Measurements from ENCODE around the gene SPRN.
"Not testable (repeated sequence)": the region's sequence is repeated elsewhere in the genome, so short reads cannot be mapped to it uniquely, and the experiment has no call there.

The SPRN gene

GRCh38 chr10:133384071-133384470 lies 40.4 kb downstream of the SPRN start:
- DNase-seq = no peak

GRCh38 chr10:133383551-133383950 lies 40.9 kb downstream of the SPRN start:
- DNase-seq = no peak

GRCh38 chr10:133381036-133381435 lies 43.4 kb downstream of the SPRN start:
- DNase-seq = no peak

GRCh38 chr10:133379801-133380666 lies 44.4 kb downstream of the SPRN start:
- DNase-seq = no peak

- no peak for DNase-seq
These were observed 45.1 kb downstream of the SPRN start, which contains the start of gene PAOX for GRCh38 chr10:133379152-133379800. Gene PAOX (plus strand): TSS chr10:133379262. CDS start chr10:133379317, 55 bp downstream.

GRCh38 chr10:133378251-133379096 lies 46.0 kb downstream of the SPRN start:
- DNase-seq = no peak

GRCh38 chr10:133377818-133378250 lies 46.6 kb downstream of the SPRN start:
- DNase-seq = no peak

- DNase-seq = no peak
These were observed 47.2 kb downstream of the SPRN start for GRCh38 chr10:133377025-133377817.

- DNase-seq = not testable (repeated sequence)
These were observed 48.2 kb downstream of the SPRN start for GRCh38 chr10:133376183-133376582.

GRCh38 chr10:133375357-133376115 lies 48.9 kb downstream of the SPRN start:
- no peak for DNase-seq

GRCh38 chr10:133373174-133374090 lies 51.0 kb downstream of the SPRN start, which contains the start of gene ECHS1:
Gene ECHS1 (minus strand): TSS chr10:133373354. CDS start chr10:133373333, 21 bp downstream.
- DNase-seq = peak; percentile 67

- DNase-seq = no peak
These were observed 51.9 kb downstream of the SPRN start for GRCh38 chr10:133372507-133372906.

Measured in NCI-H226 (cell line).